Body of pancreas (tissue), 4 donors: ENCODE measurements around the gene ATP5PB.

Experiments
- CTCF ChIP-seq, 7 experiments: fragments of 450-650 bp in 4 of 7; fragments of 200-600 bp in 3 of 7; sonication (generic) in 3 of 7; IDR thresholded peaks; one replicate each; pipeline ENCODE4 v1.5.1; 2016 to 2019; ENCODE audit warnings: antibody characterized with exemption in 7 of 7
- POLR2A ChIP-seq, 3 donors: fragments of 450-650 bp; IDR thresholded peaks; one replicate each; pipeline ENCODE4 v1.6.1; 2016; ENCODE audit warnings: antibody characterized with exemption in 3 of 3, mild to moderate bottlenecking in 2 of 3

GRCh38 chr1:111453706-111454105 lies 4.4 kb downstream of the ATP5PB start:
- no peak for TF ChIP-seq POLR2A (IDR thresholded peaks at IDR 0.05)
- no peak for TF ChIP-seq CTCF (IDR thresholded peaks at IDR 0.05)
